Keratinocyte (primary cell): Measurements from ENCODE around the gene SLC25A39. TPM values are rescaled to one million over a fixed set of nuclear protein-coding genes. Genes with fewer than 3 reads are reported as not detected.

ENCODE experiments used
- DNase-seq: peaks from one replicate; pipeline ENCODE4 v3.0.0-alpha.2; 2011; ENCODE audit warnings: low read depth, missing footprints, low spot score
- FAIRE-seq: peaks from 2 replicates; lab custom pipeline; 2011; peaks lifted over from hg19 to GRCh38; lab: Jason Lieb, UNC
- H2AFZ ChIP-seq: 2 replicates; pipeline ENCODE4 v1.6.0; 2012; ENCODE audit warnings: low read length, control low read depth, inconsistent platforms; ENCODE audit not compliant: control insufficient read depth
- H3K27ac ChIP-seq: 2 replicates; pipeline ENCODE4 v1.5.1; 2011; ENCODE audit warnings: low read length; ENCODE audit not compliant: control insufficient read depth, insufficient read depth
- H3K27me3 ChIP-seq: 3 replicates; pipeline ENCODE4 v1.6.0; 2011; ENCODE audit warnings: low read length; ENCODE audit not compliant: control insufficient read depth, insufficient read depth; ENCODE audit errors: extremely low read depth
- H3K36me3 ChIP-seq, 2 experiments: 2 replicates in 1 of 2; 3 replicates in 1 of 2; pipeline ENCODE4 v1.5.1; 2011; ENCODE audit warnings: low read length in 2 of 2, mild to moderate bottlenecking in 1 of 2; ENCODE audit not compliant: control insufficient read depth in 2 of 2, insufficient read depth in 2 of 2; ENCODE audit errors: extremely low read depth in 1 of 2
- H3K4me1 ChIP-seq: 3 replicates; pipeline ENCODE4 v1.5.1; 2011; ENCODE audit warnings: low read length; ENCODE audit not compliant: control insufficient read depth, insufficient read depth; ENCODE audit errors: extremely low read depth
- H3K4me2 ChIP-seq: 3 replicates; pipeline ENCODE4 v1.6.0; 2011; ENCODE audit warnings: low read depth, low read length; ENCODE audit not compliant: control insufficient read depth, insufficient read depth; ENCODE audit errors: extremely low read depth
- H3K4me3 ChIP-seq, 3 experiments: fragments of 200-600 bp in 1 of 3; sonication (generic) in 1 of 3; 2 replicates in 2 of 3; 3 replicates in 1 of 3; pipeline ENCODE4 v1.5.1; 2011 to 2016; ENCODE audit warnings: low read length in 3 of 3, mild to moderate bottlenecking in 3 of 3, control low read depth in 2 of 3, inconsistent platforms in 1 of 3, low read depth in 1 of 3, mixed read lengths in 1 of 3, mixed run types in 1 of 3, moderate library complexity in 1 of 3; ENCODE audit not compliant: control insufficient read depth in 2 of 3, insufficient read depth in 2 of 3; ENCODE audit errors: extremely low read depth in 1 of 3
- H3K79me2 ChIP-seq: 2 replicates; pipeline ENCODE4 v1.6.0; 2012; ENCODE audit warnings: low read length; ENCODE audit not compliant: control insufficient read depth, insufficient read depth
- H3K9ac ChIP-seq: 3 replicates; pipeline ENCODE4 v1.6.0; 2011; ENCODE audit warnings: low read length; ENCODE audit not compliant: control insufficient read depth, insufficient read depth; ENCODE audit errors: extremely low read depth
- H3K9me1 ChIP-seq: 3 replicates; pipeline ENCODE4 v1.6.0; 2011; ENCODE audit warnings: low read length; ENCODE audit not compliant: control insufficient read depth, insufficient read depth; ENCODE audit errors: extremely low read depth
- H3K9me3 ChIP-seq: 2 replicates; pipeline ENCODE4 v1.5.1; 2012; ENCODE audit warnings: low read depth, low read length; ENCODE audit not compliant: control insufficient read depth
- H4K20me1 ChIP-seq: 3 replicates; pipeline ENCODE4 v1.6.0; 2011; ENCODE audit warnings: low read length; ENCODE audit not compliant: control insufficient read depth, insufficient read depth; ENCODE audit errors: extremely low read depth
- CTCF ChIP-seq, 3 experiments: IDR thresholded peaks in 1 of 3; conservative IDR thresholded peaks in 1 of 3; optimal IDR thresholded peaks in 1 of 3; 2 replicates in 2 of 3; 3 replicates in 1 of 3; pipeline versions ENCODE3 to v1.5.1; 2011; ENCODE audit warnings: low read length in 3 of 3, mild to moderate bottlenecking in 3 of 3, moderate library complexity in 2 of 3, control low read depth in 1 of 3, inconsistent platforms in 1 of 3; ENCODE audit not compliant: insufficient read depth in 2 of 3; ENCODE audit errors: extremely low read depth in 1 of 3
- EZH2 ChIP-seq: IDR thresholded peaks from one replicate; pipeline ENCODE4 v1.6.1; 2012; ENCODE audit warnings: inconsistent platforms, mild to moderate bottlenecking, low read length, moderate library complexity
- dilution Hi-C: fragments of 300-500 bp; cut with MboI; formaldehyde crosslinking; loops from one replicate; pipeline ENCODE4 v1.7.0; 2020; ENCODE audit warnings: low sequenced_read_pairs; ENCODE audit not compliant: extremely low pct_ligation_motif_present
- polyA plus RNA-seq, 5 experiments: library from polyadenylated mRNA; depleted of rRNA in 3 of 5; stranded (reverse) in 3 of 5; stranded (forward) in 1 of 5; unstranded in 1 of 5; fragments of >200 nt; gene quantifications; 1 replicate in 1 of 5; 2 replicates in 3 of 5; 3 replicates in 1 of 5; pipeline versions ENCODE4 v1.2.1 to v1.2.3, GENCODE V29; 2011 to 2012; ENCODE audit warnings: missing spikeins in 2 of 5, low read depth in 1 of 5, low replicate concordance in 1 of 5

SLC25A39 gene
- polyA plus RNA-seq, 1 donor (not counting 4 experiments of a cell fraction or from before 2014, with no cell fraction given): 108 TPM

GRCh38 chr17:44314031-44314430, 10.6 kb downstream of the SLC25A39 start:
- H3K79me2 ChIP-seq: no peaks in the 10 kb centered on the region
- peaks cover 0 to 3% of the 10 kb centered on the region in 2 experiments for H3K36me3 ChIP-seq
- no peak overlapping the region for H3K9ac ChIP-seq
- H3K9me3 ChIP-seq: no peaks in the 10 kb centered on the region
- H3K4me1 ChIP-seq: peaks cover 19% of the 10 kb centered on the region
- TF ChIP-seq EZH2: no peak
- no peak for TF ChIP-seq CTCF (optimal IDR thresholded peaks at IDR 0.05 in 1 of 3, IDR thresholded peaks at IDR 0.05 in 1 of 3, conservative IDR thresholded peaks at IDR 0.05 in 1 of 3; ENCODE audit: extremely low read depth in 1 of 3, insufficient read depth in 2 of 3, low read length in 3 of 3)
- no peaks in the 10 kb centered on the region for H3K9me1 ChIP-seq
- H4K20me1 ChIP-seq: peaks cover 2% of the 10 kb centered on the region
- no peak overlapping the region for H2AFZ ChIP-seq
- DNase-seq: no peak
- H3K27ac ChIP-seq: no peak overlapping the region
- H3K27me3 ChIP-seq: peaks cover 31% of the 10 kb centered on the region
- FAIRE-seq: no peak
- no peak overlapping the region for H3K4me3 ChIP-seq
- dilution Hi-C loops: no loop called here
- no peak overlapping the region for H3K4me2 ChIP-seq

- Histone ChIP-seq H3K4me2 (no peak overlapping the region), H3K9ac (no peak overlapping the region), H3K4me3 (no peak overlapping the region), H3K27ac (no peak overlapping the region), H3K36me3 (no peaks in the 10 kb centered on the region), H2AFZ (no peak overlapping the region), H3K79me2 (no peaks in the 10 kb centered on the region), H3K27me3 (peaks cover 31% of the 10 kb centered on the region), H3K9me1 (no peaks in the 10 kb centered on the region), H3K4me1 (peaks cover 22% of the 10 kb centered on the region), H3K9me3 (no peaks in the 10 kb centered on the region), H4K20me1 (no peaks in the 10 kb centered on the region)
- dilution Hi-C loops: no loop called here
- FAIRE-seq: no peak
- DNase-seq: no peak
- TF ChIP-seq CTCF (optimal IDR thresholded peaks at IDR 0.05 in 1 of 3, IDR thresholded peaks at IDR 0.05 in 1 of 3, conservative IDR thresholded peaks at IDR 0.05 in 1 of 3; ENCODE audit: extremely low read depth in 1 of 3, insufficient read depth in 2 of 3, low read length in 3 of 3) (no peak), EZH2 (no peak)
Observed at GRCh38 chr17:44312396-44313104, 12.1 kb downstream of the SLC25A39 start.
